Ascending aorta (tissue), 2 donors: ENCODE data around the gene DLL4. TPM values are rescaled to one million over a fixed set of nuclear protein-coding genes. Genes with fewer than 3 reads are reported as not detected.

Experiments
- DNase-seq, 2 donors: peaks; one replicate each; pipeline ENCODE4 v3.0.0-alpha.2; 2019; ENCODE audit warnings: low spot score in 2 of 2
- H3K27ac ChIP-seq, 2 donors: fragments of 200-600 bp; sonication (generic); one replicate each; pipeline ENCODE4 v1.5.1; 2016 to 2017; ENCODE audit warnings: mild to moderate bottlenecking in 1 of 2
- H3K27me3 ChIP-seq: fragments of 200-600 bp; sonication (generic); one replicate; pipeline ENCODE4 v1.5.1; 2017
- H3K36me3 ChIP-seq, 2 donors: fragments of 200-600 bp; sonication (generic); one replicate each; pipeline ENCODE4 v1.5.1; 2016
- H3K4me1 ChIP-seq, 2 donors: fragments of 200-600 bp; sonication (generic); one replicate each; pipeline ENCODE4 v1.5.1; 2016 to 2017; ENCODE audit warnings: mild to moderate bottlenecking in 1 of 2
- H3K4me3 ChIP-seq, 2 donors: fragments of 200-600 bp; sonication (generic); one replicate each; pipeline ENCODE4 v1.5.1; 2016 to 2017; ENCODE audit warnings: mild to moderate bottlenecking in 1 of 2
- H3K9me3 ChIP-seq, 2 donors: fragments of 200-600 bp; sonication (generic); one replicate each; pipeline ENCODE4 v1.5.1; 2016
- CTCF ChIP-seq, 3 experiments: fragments of 200-600 bp in 2 of 3; fragments of 450-650 bp in 1 of 3; sonication (generic) in 2 of 3; IDR thresholded peaks; one replicate each; pipeline ENCODE4 v1.5.1; 2016 to 2019; ENCODE audit warnings: antibody characterized with exemption in 3 of 3, mild to moderate bottlenecking in 1 of 3, moderate library complexity in 1 of 3
- intact Hi-C: fragments of 100-400 bp; cut with DNase I; formaldehyde crosslinking; loops from one replicate; pipeline ENCODE4 v1.15.1; 2023
- total RNA-seq: library from RNA; depleted of rRNA; stranded (reverse); fragments of >200 nt; gene quantifications from one replicate; pipeline ENCODE4 v1.1.0, GENCODE V29; 2016

The DLL4 gene
- total RNA-seq, 1 donor from 2014 or later: 30.2 TPM

- intact Hi-C loops: no loop called here
- Histone ChIP-seq H3K4me3 (no peak overlapping the region), H3K9me3 (no peaks in the 10 kb centered on the region), H3K4me1 (peaks cover 0 to 10% of the 10 kb centered on the region in 2 donors), H3K27ac (peak overlapping the region in 1 of 2 donors; percentile 59), H3K27me3 (no peaks in the 10 kb centered on the region), H3K36me3 (peaks cover 23% of the 10 kb centered on the region in 2 donors)
- DNase-seq: no peak
- peak in 2 of 3 experiments; percentile 20 to 48 for TF ChIP-seq CTCF (IDR thresholded peaks at IDR 0.05)
Observed at GRCh38 chr15:40974879-40975278, 45.7 kb downstream of the DLL4 start.

- Histone ChIP-seq H3K4me1 (peaks cover 0 to 17% of the 10 kb centered on the region in 2 donors), H3K27ac (peak overlapping the region; percentile 59 to 63), H3K9me3 (no peaks in the 10 kb centered on the region), H3K4me3 (no peak overlapping the region), H3K36me3 (peaks cover 34 to 41% of the 10 kb centered on the region in 2 donors), H3K27me3 (no peaks in the 10 kb centered on the region)
- intact Hi-C loops: no loop called here
- no peak for DNase-seq
- TF ChIP-seq CTCF (IDR thresholded peaks at IDR 0.05): no peak
Observed at GRCh38 chr15:40976819-40977218, 47.7 kb downstream of the DLL4 start.

GRCh38 chr15:40978141-40978540 is 49.0 kb downstream of the DLL4 start:
- no peaks in the 10 kb centered on the region for H3K27me3 ChIP-seq
- peaks cover 38 to 45% of the 10 kb centered on the region in 2 donors for H3K36me3 ChIP-seq
- no peaks in the 10 kb centered on the region for H3K9me3 ChIP-seq
- peaks cover 0 to 28% of the 10 kb centered on the region in 2 donors for H3K4me1 ChIP-seq
- no peak overlapping the region for H3K4me3 ChIP-seq
- intact Hi-C loops: no loop called here
- DNase-seq: no peak
- H3K27ac ChIP-seq: peak overlapping the region in 1 of 2 donors; percentile 36
- no peak for TF ChIP-seq CTCF (IDR thresholded peaks at IDR 0.05)

- Histone ChIP-seq H3K4me1 (peaks cover 4 to 32% of the 10 kb centered on the region in 2 donors), H3K4me3 (no peak overlapping the region), H3K9me3 (no peaks in the 10 kb centered on the region), H3K27ac (peak overlapping the region in 1 of 2 donors; percentile 36), H3K36me3 (peaks cover 40 to 46% of the 10 kb centered on the region in 2 donors), H3K27me3 (no peaks in the 10 kb centered on the region)
- no peak for DNase-seq
- no peak for TF ChIP-seq CTCF (IDR thresholded peaks at IDR 0.05)
- intact Hi-C loops: no loop called here
Observed at GRCh38 chr15:40978562-40978961, 49.4 kb downstream of the DLL4 start.

- Histone ChIP-seq H3K9me3 (no peaks in the 10 kb centered on the region), H3K27ac (peak overlapping the region; percentile 82 to 94), H3K36me3 (peaks cover 46 to 52% of the 10 kb centered on the region in 2 donors), H3K4me3 (no peak overlapping the region), H3K4me1 (peaks cover 17 to 48% of the 10 kb centered on the region in 2 donors), H3K27me3 (no peaks in the 10 kb centered on the region)
- TF ChIP-seq CTCF (IDR thresholded peaks at IDR 0.05): no peak
- intact Hi-C loops: no loop called here
- no peak for DNase-seq
Observed at GRCh38 chr15:40981186-40981585, 52.0 kb downstream of the DLL4 start.

GRCh38 chr15:40982855-40983254 is 53.7 kb downstream of the DLL4 start:
- Histone ChIP-seq H3K4me1 (peaks cover 17 to 49% of the 10 kb centered on the region in 2 donors), H3K9me3 (no peaks in the 10 kb centered on the region), H3K4me3 (no peak overlapping the region), H3K27me3 (no peaks in the 10 kb centered on the region), H3K36me3 (peaks cover 40 to 64% of the 10 kb centered on the region in 2 donors), H3K27ac (peak overlapping the region; percentile 82 to 94)
- intact Hi-C loops: loop anchor here (2.0 kb wide), 1 partner anchor 40 kb away; no protein-coding TSS in a partner anchor
- peak in 2 of 3 experiments; percentile 26 to 31 for TF ChIP-seq CTCF (IDR thresholded peaks at IDR 0.05)
- peak in 1 of 2 donors; percentile 91 for DNase-seq
